ENCODE measurements around the gene OTX1. TPM values are rescaled to one million over a fixed set of nuclear protein-coding genes. Genes with fewer than 3 reads are reported as not detected.

The OTX1 gene
- total RNA-seq, 4 donors from 2014 or later = not detected

DNA sequence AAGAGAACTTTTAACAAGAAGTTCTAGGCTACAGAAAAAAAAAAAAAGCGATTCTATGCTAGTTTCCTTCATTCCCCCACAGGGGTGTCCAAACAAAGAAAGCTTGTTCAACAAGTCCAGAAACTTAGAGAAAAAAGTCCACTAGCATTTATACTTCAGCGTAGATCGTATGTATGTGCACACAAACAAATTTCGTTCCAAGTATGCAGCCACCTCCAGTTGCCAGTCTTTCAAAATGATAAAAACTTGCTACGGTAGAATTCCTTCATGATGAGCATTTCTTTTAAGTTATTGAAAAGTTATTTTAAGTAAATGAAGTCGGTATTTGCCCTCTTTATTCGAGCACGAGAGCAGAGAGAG is 3.7 kb upstream of the OTX1 start:
- TF ChIP-seq, protein P1, sequence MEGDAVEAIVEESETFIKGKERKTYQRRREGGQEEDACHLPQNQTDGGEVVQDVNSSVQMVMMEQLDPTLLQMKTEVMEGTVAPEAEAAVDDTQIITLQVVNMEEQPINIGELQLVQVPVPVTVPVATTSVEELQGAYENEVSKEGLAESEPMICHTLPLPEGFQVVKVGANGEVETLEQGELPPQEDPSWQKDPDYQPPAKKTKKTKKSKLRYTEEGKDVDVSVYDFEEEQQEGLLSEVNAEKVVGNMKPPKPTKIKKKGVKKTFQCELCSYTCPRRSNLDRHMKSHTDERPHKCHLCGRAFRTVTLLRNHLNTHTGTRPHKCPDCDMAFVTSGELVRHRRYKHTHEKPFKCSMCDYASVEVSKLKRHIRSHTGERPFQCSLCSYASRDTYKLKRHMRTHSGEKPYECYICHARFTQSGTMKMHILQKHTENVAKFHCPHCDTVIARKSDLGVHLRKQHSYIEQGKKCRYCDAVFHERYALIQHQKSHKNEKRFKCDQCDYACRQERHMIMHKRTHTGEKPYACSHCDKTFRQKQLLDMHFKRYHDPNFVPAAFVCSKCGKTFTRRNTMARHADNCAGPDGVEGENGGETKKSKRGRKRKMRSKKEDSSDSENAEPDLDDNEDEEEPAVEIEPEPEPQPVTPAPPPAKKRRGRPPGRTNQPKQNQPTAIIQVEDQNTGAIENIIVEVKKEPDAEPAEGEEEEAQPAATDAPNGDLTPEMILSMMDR (IDR thresholded peaks at IDR 0.05) = no peak
- TF ChIP-seq POLR2A (IDR thresholded peaks at IDR 0.05) = no peak
- no peak overlapping the region for H3K4me3 ChIP-seq

DNA sequence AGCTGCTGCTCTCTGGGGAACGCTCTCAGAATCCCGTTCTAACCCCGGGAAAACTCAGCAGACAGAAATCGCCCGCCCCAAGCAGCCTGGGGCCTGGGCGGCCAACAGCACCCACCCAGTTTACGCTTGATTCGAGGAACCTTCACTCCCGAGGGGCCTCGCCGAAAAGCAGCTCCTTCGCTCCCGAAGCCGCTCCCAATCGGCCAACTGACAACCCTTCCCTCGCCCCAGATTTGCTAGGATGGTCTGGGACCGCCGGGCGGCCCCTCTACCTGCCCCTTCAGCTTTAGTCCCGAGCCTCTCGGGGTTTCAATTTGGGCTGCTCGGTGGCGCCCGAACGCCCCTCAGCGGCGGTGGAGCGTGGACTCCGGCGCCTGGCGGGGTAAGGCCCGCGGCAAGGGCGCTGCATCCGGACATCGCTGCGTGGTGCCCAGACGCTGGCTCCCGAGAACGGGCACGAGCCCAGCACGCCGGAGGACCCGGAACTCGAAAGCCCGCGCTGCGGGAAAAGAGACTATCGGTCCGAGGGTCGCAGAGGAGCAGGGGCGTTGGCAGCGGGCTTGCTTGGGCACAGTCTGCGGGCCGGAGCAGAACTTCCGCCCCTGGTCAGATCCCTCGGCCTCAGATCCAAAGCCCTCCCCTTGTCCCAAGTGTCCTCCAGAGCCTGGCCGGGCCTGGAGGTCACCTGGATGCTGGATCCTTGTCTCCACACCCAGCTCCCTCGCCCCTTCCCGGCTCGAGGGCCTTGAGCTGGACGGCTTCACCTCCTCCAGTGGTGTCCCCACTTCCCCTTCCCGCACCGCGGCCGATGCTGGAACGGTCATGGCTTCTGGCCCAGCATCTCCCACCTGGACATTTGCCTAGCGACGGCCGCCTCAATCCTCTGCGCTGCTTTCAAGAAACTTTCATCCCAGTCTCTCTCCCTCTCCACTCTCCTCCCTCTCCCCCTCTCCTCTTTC is 3.0 kb upstream of the OTX1 start:
- H3K27ac ChIP-seq = no peak overlapping the region
- TF ChIP-seq, protein P1 (IDR thresholded peaks at IDR 0.05) = no peak
- no peak for TF ChIP-seq POLR2A (IDR thresholded peaks at IDR 0.05)
- H3K4me3 ChIP-seq = peak overlapping the region in 2 of 4 donors; percentile 21 to 27
- H3K4me1 ChIP-seq = peaks cover 0 to 48% (median 16%) of the 10 kb centered on the region in 4 donors
- peaks cover 0 to 38% of the 10 kb centered on the region in 2 donors for H3K27me3 ChIP-seq
- DNase-seq = peak in 1 of 3 donors; percentile 55
- peaks cover 0 to 16% (median 0%) of the 10 kb centered on the region in 4 donors for H3K9me3 ChIP-seq
- peaks cover 0 to 8% (median 0%) of the 10 kb centered on the region in 3 donors for H3K36me3 ChIP-seq

More for the DNA sequence above, 3.7 kb upstream of the OTX1 start:
- peaks cover 0 to 47% (median 16%) of the 10 kb centered on the region in 4 donors for H3K4me1 ChIP-seq
- H3K27me3 ChIP-seq = peaks cover 0 to 35% of the 10 kb centered on the region in 2 donors
- H3K36me3 ChIP-seq = peaks cover 0 to 8% (median 0%) of the 10 kb centered on the region in 3 donors
- H3K9me3 ChIP-seq = peaks cover 0 to 16% (median 0%) of the 10 kb centered on the region in 4 donors
- no peak overlapping the region for H3K27ac ChIP-seq
- DNase-seq = no peak

DNA sequence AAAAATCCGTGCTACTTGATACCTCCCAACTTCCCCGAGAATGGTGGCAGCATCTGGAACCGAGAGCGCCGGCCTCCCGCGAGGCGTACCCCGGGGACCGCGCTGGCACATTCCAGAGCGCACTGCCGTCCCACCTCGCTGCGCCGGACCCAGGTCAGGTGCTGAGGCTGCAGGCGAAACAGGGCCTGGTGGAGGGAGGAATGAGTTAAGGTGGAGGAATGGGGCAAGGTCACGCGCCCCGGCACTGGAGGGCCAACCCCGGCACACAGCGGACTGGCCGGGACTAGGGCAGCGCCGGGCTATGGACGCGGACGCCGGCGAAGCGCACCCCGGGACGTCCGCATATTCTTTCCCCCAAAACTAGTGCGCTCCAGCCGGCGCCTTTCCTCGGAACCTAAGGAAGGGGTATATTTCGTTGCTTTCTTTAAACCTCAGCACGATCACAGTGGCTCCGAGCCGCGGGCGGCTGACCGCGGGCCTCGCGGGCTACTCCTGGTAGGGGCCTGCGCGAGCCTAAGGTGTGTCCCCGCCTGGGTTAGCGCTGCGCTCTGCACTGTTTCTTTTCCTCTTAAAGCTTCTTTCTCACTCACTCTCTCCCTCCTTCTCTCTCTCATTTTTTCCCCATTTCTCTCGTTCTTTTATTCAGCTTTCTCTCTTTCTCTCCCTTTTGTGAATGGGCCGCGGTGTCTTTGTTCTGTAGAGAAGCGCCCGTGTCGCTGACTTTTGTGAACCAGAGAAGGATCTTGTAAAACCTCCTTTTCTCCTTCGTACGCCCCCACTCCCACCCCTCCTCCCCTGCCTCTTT is 2.1 kb upstream of the OTX1 start:
- Histone ChIP-seq H3K4me3 (no peak overlapping the region), H3K36me3 (peaks cover 0 to 8% (median 0%) of the 10 kb centered on the region in 3 donors), H3K27me3 (peaks cover 0 to 45% of the 10 kb centered on the region in 2 donors), H3K27ac (no peak overlapping the region), H3K4me1 (peaks cover 0 to 56% (median 16%) of the 10 kb centered on the region in 4 donors), H3K9me3 (peaks cover 0 to 16% (median 0%) of the 10 kb centered on the region in 4 donors)
- TF ChIP-seq POLR2A (IDR thresholded peaks at IDR 0.05) = no peak
- TF ChIP-seq, protein P1 (IDR thresholded peaks at IDR 0.05) = no peak
- peak in 1 of 3 donors; percentile 57 for DNase-seq

DNA sequence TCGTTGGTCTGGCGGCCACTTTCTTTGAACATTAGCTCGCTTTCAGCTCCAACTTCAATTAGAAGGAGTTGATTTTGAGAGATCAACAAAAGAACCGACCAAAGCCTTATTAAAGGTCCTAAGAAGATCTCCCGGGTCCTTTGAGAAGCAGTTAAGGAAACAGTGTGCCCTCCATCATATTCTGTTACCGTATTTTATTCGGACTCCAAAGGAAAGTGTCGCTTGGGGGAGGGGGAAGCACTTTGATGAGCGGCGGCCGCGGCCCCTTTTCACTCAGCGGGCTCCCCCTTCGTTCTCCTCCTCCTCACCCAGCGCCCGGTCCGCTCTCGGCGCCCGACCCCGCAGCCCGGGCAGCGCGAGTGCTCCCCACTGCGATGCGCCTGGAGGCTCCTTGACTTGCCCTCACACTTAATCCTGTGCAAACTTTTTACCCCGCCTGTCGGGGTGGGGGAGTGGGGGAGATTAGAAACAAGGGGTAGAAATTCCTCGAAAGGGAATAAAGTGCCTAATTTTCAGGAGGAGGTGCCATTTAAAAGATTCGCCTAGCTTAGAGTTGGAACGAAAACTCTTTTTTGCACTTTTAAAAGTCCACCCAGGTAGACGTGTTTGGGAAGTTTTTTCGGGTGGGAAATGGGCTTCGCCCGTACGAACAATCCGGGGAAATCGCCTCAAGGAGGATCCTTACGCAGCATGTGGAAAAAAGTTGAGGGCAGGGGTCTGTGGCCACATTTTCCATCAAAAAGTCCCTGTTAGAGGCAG is 1.2 kb upstream of the OTX1 start:
- Histone ChIP-seq H3K4me1 (peaks cover 0 to 64% (median 19%) of the 10 kb centered on the region in 4 donors), H3K4me3 (peak overlapping the region; percentile 33 to 61 (median 52)), H3K9me3 (peaks cover 0 to 16% (median 0%) of the 10 kb centered on the region in 4 donors), H3K27me3 (peaks cover 0 to 54% of the 10 kb centered on the region in 2 donors), H3K27ac (no peak overlapping the region), H3K36me3 (peaks cover 0 to 8% (median 0%) of the 10 kb centered on the region in 3 donors)
- TF ChIP-seq, protein P1 (IDR thresholded peaks at IDR 0.05) = no peak
- no peak for TF ChIP-seq POLR2A (IDR thresholded peaks at IDR 0.05)
- DNase-seq = no peak

DNA sequence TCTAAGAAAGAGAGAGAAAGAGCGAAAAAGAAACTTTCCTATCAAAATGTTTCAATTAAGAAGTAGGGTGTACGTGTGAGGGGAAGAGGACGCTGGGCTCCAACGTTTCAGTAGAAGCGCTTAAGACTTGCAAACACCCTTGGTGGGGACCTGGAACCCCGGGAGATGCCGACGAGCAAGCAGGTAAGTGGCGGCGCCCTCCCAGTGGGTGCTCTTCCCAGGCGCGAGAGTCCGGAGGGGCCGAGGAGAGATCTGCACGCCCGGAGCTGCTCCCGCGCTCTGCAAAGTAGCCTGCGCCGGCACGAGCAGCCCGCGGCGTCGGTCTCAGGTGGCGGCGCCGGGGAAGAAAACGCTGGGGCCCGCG is 678 bp upstream of the OTX1 start:
- Histone ChIP-seq H3K27me3 (peaks cover 0 to 59% of the 10 kb centered on the region in 2 donors), H3K36me3 (peaks cover 0 to 6% (median 0%) of the 10 kb centered on the region in 3 donors), H3K9me3 (peaks cover 0 to 16% (median 0%) of the 10 kb centered on the region in 4 donors), H3K4me1 (peaks cover 0 to 69% (median 20%) of the 10 kb centered on the region in 4 donors), H3K4me3 (peak overlapping the region; percentile 33 to 61 (median 52)), H3K27ac (no peak overlapping the region)
- peak in 1 of 3 donors; percentile 62 for DNase-seq
- TF ChIP-seq, protein P1 (IDR thresholded peaks at IDR 0.05) = no peak
- no peak for TF ChIP-seq POLR2A (IDR thresholded peaks at IDR 0.05)
